BJ (cell line): ENCODE data around the gene RAB1B. TPM values are rescaled to one million over a fixed set of nuclear protein-coding genes. Genes with fewer than 3 reads are reported as not detected.
"Not testable (repeated sequence)": the region's sequence is repeated elsewhere in the genome, so short reads cannot be mapped to it uniquely, and the experiment has no call there.

Experiments used
- CTCF ChIA-PET: fragments of 350-600 bp; formaldehyde crosslinking; extraction: SDS; loops from one replicate; lab custom pipeline; 2021; ENCODE audit warnings: antibody characterized with exemption, inconsistent platforms; lab: Yijun Ruan, JAX
- POLR2A ChIA-PET: fragments of 300-600 bp; sonication (Branson Sonifier 250); formaldehyde crosslinking; extraction: SDS; loops from one replicate; lab custom pipeline; 2021; ENCODE audit warnings: antibody characterized with exemption; lab: Charles Lee
- DNase-seq: peaks from one replicate; pipeline ENCODE4 v3.0.0-alpha.2; 2011; ENCODE audit warnings: low read depth
- H3K27me3 ChIP-seq: 2 replicates; pipeline ENCODE4 v1.6.0; 2011; ENCODE audit warnings: low read length; ENCODE audit not compliant: control insufficient read depth, insufficient read depth
- H3K36me3 ChIP-seq: 2 replicates; pipeline ENCODE4 v1.5.1; 2011; ENCODE audit warnings: low read length; ENCODE audit not compliant: control insufficient read depth, insufficient read depth
- H3K4me3 ChIP-seq: 2 replicates; pipeline ENCODE4 v1.5.1; 2011; ENCODE audit warnings: low read depth, mild to moderate bottlenecking, control low read depth, low read length
- polyA plus RNA-seq: library from polyadenylated mRNA; depleted of rRNA; stranded (reverse); fragments of >200 nt; gene quantifications from 2 replicates; pipeline ENCODE4 v1.2.3, GENCODE V29; 2011
- TF ChIP-seq, protein P1 (sequence below): IDR thresholded peaks from 2 replicates; pipeline ENCODE4 v1.5.1; 2011; ENCODE audit warnings: low read depth, mild to moderate bottlenecking, control low read depth, inconsistent platforms, low read length, moderate library complexity; ENCODE audit not compliant: insufficient read depth

Gene RAB1B
- polyA plus RNA-seq, 1 experiment = 251 TPM

DNA sequence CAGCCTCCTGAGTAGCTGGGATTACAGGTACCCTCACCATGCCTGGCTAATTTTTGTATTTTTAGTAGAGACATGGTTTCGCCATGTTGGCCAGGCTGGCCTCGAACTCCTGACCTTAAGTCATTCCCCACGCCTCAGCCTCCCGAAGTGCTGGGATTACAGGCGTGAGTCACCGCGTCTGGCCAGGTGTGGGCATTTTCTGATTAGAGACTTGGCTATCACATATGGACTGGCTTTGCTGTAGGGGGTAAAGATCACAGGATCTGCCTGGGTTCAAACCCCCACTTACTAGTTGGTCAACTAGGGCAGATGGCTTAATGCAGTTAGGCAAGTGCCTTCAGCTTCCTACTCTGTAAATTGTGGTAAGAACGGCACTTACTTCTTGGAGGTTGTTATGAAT, 41.9 kb downstream of the RAB1B start:
- no peak for DNase-seq
- POLR2A ChIA-PET = interaction anchor here (0.6 to 1.3 kb wide), 2 partner anchors 22 to 27 kb away, joined by 3 to 5 read pairs; partner anchors contain the start of gene YIF1A
- Histone ChIP-seq H3K36me3 (no peaks in the 10 kb centered on the region), H3K4me3 (no peak overlapping the region), H3K27me3 (peaks cover 3% of the 10 kb centered on the region; the same call in 1 of the 2 replicates)
- CTCF ChIA-PET = interaction anchor here (1.2 to 11.3 kb wide), 6 partner anchors 16 to 77 kb away, joined by 4 to 201 read pairs (median 58); partner anchors contain the start of genes B4GAT1, BRMS1, RIN1 and TMEM151A
- TF ChIP-seq, protein P1, sequence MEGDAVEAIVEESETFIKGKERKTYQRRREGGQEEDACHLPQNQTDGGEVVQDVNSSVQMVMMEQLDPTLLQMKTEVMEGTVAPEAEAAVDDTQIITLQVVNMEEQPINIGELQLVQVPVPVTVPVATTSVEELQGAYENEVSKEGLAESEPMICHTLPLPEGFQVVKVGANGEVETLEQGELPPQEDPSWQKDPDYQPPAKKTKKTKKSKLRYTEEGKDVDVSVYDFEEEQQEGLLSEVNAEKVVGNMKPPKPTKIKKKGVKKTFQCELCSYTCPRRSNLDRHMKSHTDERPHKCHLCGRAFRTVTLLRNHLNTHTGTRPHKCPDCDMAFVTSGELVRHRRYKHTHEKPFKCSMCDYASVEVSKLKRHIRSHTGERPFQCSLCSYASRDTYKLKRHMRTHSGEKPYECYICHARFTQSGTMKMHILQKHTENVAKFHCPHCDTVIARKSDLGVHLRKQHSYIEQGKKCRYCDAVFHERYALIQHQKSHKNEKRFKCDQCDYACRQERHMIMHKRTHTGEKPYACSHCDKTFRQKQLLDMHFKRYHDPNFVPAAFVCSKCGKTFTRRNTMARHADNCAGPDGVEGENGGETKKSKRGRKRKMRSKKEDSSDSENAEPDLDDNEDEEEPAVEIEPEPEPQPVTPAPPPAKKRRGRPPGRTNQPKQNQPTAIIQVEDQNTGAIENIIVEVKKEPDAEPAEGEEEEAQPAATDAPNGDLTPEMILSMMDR = no peak

DNA sequence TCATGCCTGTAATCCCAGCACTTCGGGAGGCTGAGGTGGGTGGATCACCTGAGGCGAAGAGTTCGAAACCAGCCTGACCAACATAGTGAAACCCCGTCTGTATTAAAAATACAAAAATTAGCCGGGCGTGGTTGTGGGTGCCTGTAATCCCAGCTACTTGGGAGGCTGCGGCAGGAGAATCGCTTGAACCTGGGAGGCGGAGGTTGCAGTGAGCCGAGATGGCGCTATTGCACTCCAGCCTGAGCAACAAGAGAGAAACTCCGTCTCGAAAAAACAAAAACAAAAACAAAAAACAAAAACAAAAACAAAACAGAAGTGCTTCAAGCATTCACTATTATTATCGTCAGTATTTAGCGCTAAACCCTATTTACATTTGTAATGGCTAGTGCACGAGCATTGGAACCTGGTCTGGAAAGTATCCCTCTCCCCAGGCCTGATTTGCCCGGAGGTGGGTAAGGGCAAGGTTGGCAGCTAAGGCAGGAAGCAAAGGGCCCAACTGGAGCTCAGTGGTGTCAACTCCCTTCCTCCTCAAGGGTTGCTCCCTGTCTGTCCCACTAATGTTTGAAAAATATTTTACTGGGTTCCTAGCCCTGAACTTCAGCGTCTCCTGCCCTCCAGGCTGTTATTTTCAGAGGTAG, 42.5 kb downstream of the RAB1B start:
- DNase-seq, H3K4me3 ChIP-seq, H3K36me3 ChIP-seq, H3K27me3 ChIP-seq: not testable (repeated sequence)
- POLR2A ChIA-PET = interaction anchor here (1.2 to 3.8 kb wide), 5 partner anchors 14 to 75 kb away, joined by 3 to 34 read pairs (median 6); partner anchors contain the start of genes RIN1 and YIF1A
- CTCF ChIA-PET = interaction anchor here (0.7 to 11.3 kb wide), 21 partner anchors 9 to 128 kb away, joined by 3 to 201 read pairs (median 8); partner anchors contain the start of genes B4GAT1, BRMS1, MRPL11 and NPAS4

DNA sequence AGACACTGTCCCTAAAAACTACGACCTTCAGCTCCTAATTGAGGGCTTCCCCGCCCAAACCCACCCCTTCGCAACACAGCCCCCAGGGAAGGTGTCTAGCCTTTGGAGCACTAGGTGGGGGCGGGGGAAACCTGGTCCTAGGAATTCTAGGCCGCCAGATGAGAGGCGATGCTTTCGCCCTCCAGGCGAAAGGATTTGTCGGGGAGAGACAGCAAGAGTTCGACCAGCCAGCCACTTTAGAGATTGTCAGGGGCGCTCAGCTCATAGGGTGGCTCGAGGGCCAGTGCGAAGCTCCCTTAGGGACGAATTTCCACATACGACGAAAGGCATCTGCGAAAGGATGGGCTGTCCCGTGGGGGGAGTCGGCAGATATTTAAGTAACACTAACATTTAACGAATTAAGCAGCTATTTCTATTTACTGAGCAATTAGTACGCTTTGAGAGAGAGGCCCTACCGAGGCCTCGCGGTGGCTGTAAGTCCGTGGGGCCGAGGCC, 43.1 kb downstream of the RAB1B start:
- ChIA-PET POLR2A (interaction anchor here (0.8 to 3.8 kb wide), 6 partner anchors 13 to 74 kb away, joined by 3 to 34 read pairs (median 5); partner anchors contain the start of genes RIN1 and YIF1A), CTCF (interaction anchor here (0.7 to 11.3 kb wide), 22 partner anchors 9 to 127 kb away, joined by 3 to 201 read pairs (median 8); partner anchors contain the start of genes B4GAT1, BRMS1, MRPL11 and NPAS4)
- no peak for DNase-seq
- peak overlapping the region; percentile 35 for H3K4me3 ChIP-seq
- no peaks in the 10 kb centered on the region; the same call in 1 of the 2 replicates for H3K36me3 ChIP-seq
- TF ChIP-seq, protein P1 = peak; percentile 96; the same call in 1 of the 2 replicates
- peaks cover 3% of the 10 kb centered on the region; the same call in 1 of the 2 replicates for H3K27me3 ChIP-seq

DNA sequence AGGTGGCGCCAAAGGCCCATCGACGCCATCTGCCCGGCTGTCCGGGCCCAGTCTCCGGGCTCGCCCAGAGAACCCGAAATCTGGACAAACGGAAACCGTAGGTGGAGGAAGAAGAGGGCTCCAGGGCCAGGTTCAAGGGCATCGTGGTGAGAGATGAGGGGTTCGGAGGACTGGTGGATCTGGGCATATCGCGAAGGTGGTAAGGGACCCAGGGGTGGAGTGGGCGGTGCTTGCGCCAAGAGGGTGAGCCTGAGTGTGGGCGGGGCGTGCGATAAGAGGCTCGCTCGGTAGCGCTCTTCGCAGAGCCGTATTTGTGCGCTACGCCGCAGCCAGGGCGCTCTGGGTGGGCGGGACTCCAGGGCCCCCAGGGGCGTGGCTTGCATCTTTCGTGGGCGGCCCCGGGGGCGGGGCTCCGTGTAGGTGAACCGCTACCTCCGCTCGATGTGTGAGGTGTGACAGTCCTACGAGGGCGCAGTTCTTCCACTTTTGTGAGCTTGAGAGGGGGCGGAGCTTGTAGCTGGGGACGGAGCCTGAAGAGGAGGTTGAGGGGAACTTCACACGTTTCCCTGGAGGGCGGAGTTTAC, 43.6 kb downstream of the RAB1B start:
- CTCF ChIA-PET = interaction anchor here (0.6 to 11.3 kb wide), 29 partner anchors 10 to 175 kb away, joined by 3 to 201 read pairs (median 5); partner anchors contain the start of genes B4GAT1, BRMS1, MRPL11 and NPAS4
- Histone ChIP-seq H3K36me3 (no peaks in the 10 kb centered on the region; the same call in 1 of the 2 replicates), H3K4me3 (peak overlapping the region; percentile 35), H3K27me3 (peaks cover 3% of the 10 kb centered on the region; the same call in 1 of the 2 replicates)
- TF ChIP-seq, protein P1 = no peak; the same call in 1 of the 2 replicates
- no peak for DNase-seq
- POLR2A ChIA-PET = interaction anchor here (0.7 to 3.8 kb wide), 10 partner anchors 13 to 155 kb away, joined by 3 to 34 read pairs (median 5); partner anchors contain the start of genes PELI3, RIN1 and YIF1A

DNA sequence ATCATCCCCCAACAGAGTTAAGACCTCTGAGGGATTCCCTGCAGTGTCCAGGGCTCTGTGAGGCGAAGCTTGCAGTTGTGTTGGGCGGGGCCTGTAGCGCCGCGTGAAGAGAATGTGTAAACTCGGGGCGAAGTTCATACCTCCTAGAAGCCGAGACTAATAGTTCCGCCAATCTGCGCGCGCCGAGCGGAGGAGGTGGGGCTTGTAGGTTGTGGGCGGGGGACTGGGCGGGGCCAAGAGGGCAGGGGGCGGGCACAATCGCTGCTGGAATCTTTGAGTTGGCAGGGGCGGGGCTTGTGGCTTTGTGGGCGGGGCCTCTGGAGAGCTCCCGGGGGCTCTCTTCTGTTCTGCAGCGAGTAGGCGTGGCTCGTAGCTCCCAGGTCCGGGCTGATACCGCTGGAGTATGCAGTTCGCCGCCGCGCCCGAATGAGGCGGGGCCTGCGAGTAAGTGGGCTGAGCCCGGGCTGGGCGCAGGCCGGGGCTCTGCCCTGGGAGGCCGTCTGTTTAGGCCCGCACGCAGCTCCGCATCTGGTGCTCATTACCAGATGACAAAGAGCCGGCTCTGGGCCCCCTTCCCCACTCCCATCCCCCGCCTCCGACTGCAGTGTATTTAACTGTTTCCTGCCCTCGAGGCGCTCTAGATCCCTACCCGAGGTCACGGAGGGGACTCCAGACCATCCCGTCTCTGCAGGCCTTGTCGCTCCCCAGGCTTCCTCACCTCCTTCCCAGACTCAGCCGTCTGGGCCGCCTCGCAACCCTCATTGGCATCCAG, 44.3 kb downstream of the RAB1B start:
- H3K36me3 ChIP-seq = no peaks in the 10 kb centered on the region; the same call in 1 of the 2 replicates
- peak overlapping the region; percentile 69 for H3K4me3 ChIP-seq
- TF ChIP-seq, protein P1 = no peak
- CTCF ChIA-PET = interaction anchor here (0.6 to 11.3 kb wide), 21 partner anchors 10 to 176 kb away, joined by 3 to 201 read pairs (median 7); partner anchors contain the start of genes B4GAT1, BRMS1, NPAS4 and RAB1B
- peak; percentile 98 for DNase-seq
- POLR2A ChIA-PET = interaction anchor here (0.7 to 3.8 kb wide), 8 partner anchors 12 to 154 kb away, joined by 3 to 34 read pairs (median 6); partner anchors contain the start of genes BRMS1, PELI3, RIN1 and YIF1A
- no peaks in the 10 kb centered on the region for H3K27me3 ChIP-seq
